GM18511 (cell line): Measurements from ENCODE around the gene BICRAL.
"Not testable (repeated sequence)": the region's sequence is repeated elsewhere in the genome, so short reads cannot be mapped to it uniquely, and the experiment has no call there.

Experiments used
- ATAC-seq: cut with Tn5 transposase; IDR thresholded peaks from one replicate; pipeline ENCODE4 v1.9.1; 2021; ENCODE audit warnings: mild to moderate bottlenecking, moderate library complexity; ENCODE audit not compliant: unreplicated experiment

Gene BICRAL

DNA sequence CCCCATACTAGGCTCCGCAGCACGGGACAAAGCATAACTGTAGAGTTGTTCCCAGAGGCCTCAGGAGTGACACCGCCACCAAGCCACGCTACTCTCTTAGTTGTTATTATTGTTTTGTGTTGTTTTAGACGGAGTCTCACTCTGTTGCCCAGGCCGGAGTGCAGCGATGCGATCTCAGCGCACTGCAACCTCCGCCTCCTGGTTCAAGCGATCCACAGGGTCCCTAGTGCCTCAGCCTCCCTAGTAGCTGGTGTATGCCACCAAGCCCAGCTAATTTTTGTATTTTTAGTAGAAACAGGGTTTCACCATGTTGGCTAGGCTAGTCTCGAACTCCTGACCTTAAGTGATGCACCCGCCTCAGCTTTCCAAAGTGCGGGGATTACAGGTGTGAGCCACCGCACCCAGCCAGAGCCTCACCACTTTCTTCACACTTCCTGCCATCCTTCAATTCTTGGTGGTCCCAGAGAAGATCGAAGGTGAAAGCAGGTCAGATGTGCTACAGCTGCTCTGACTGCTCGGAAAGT lies 109.4 kb downstream of the BICRAL start:
- no peak for ATAC-seq

GRCh38 chr6:42894041-42894828 lies 112.4 kb downstream of the BICRAL start:
- not testable (repeated sequence) for ATAC-seq

- no peak for ATAC-seq
These were observed 114.4 kb downstream of the BICRAL start for GRCh38 chr6:42896178-42896719.

DNA sequence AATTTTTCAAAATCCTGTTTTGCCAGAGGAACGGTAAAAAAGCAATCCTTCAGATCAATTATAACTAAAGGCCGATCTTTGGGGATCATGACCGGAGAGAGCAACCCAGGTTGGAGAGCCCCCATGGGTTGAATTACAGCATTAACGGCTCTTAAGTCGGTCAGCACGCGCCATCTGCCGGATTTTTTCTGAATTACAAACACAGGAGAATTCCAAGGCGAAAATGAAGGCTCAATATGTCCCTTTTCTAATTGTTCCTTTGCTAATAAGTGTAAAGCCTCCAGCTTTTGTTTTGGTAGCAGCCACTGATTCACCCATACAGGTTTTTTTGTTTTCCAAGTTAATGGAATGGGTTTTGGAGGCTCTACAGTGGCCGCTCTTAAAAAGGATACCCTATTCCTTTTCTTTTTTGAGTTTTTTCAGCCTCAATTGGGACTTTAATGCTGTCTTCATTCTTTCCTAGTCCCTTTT lies 117.1 kb downstream of the BICRAL start:
- ATAC-seq = no peak

GRCh38 chr6:42899871-42900270 lies 118.0 kb downstream of the BICRAL start:
- ATAC-seq = no peak

GRCh38 chr6:42901538-42901957 lies 119.7 kb downstream of the BICRAL start:
- ATAC-seq = peak; percentile 57

GRCh38 chr6:42902429-42903263 lies 120.8 kb downstream of the BICRAL start:
- ATAC-seq = not testable (repeated sequence)

DNA sequence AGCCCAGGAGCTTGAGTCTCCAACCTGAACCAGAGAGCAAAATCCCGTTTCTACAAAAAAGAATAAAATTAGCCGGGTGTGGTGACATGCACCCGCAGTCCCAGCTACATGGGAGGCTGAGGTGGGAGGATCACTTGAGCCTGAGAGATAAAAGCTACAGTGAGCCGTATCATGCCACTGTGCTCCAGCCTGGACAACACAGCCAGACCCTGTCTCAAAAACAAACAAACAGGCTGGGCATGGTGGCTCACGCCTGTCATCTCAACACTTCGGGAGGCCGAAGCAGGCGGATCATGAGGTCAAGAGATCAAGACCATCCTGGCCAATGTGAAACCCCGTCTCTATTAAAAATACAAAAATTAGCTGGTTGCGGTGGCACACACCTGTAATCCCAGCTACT lies 122.6 kb downstream of the BICRAL start:
- ATAC-seq = no peak

- no peak for ATAC-seq
These were observed 125.5 kb downstream of the BICRAL start for GRCh38 chr6:42907336-42907735.

GRCh38 chr6:42909835-42910234 lies 128.0 kb downstream of the BICRAL start:
- ATAC-seq = no peak

DNA sequence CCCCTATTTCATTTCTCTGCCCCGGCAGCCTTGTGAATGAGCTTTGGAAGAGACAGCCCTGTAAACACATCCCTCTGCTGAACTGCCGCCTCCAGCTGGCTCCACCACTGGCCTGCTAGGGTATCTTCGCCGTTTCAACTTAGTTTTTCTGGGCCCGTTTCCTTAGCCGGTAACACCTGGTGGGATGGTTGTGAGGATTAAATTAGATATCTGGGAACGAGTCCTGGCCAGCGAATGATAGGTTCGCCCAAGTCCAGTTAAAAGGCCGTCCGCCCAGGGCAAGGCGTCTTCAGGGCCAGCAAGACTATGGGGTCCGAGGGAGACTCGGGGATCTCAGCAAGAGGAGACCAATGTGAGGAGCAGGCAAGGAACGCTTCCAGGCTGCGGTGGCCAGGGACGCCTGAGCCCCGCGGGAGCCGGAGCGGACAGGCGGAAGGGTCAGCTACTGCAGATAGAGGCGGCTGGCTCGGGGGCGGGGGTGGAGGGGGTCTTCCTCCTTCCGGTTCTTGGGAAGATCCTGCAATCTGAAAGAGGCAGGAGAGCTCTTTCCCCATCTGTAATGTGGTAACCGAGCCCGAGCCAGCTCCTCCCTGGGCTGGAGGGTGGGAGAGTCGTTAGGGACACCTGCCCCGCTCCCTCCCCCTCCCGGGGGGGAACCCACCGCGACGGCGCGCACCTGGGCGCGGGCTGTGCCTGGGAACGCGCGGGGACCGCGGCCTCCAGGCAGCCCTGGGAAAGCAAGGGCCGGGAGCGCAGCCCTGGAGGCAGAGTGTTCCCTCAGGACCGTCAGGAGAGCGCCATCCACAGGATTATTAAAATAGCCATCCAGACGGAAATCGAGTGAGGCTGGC lies 129.5 kb downstream of the BICRAL start:
- no peak for ATAC-seq

DNA sequence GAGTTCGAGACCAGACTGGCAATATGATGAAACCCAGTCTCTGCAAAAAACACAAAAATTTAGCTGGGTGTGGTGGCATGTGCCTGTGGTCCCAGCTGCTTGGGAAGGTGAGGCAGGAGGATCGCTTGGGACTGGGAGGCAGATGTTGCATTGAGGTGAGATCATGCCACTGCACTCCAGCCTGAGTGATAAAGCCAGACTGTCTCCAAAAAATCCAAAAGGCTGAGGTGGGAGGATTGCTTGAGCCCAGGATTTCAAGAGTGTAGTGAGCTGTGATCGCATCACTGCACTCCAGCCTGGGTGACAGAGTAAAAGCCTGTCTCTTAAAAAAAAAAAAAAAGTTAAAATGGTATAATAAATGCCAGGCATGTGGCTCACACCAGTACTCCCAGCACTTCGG lies 132.7 kb downstream of the BICRAL start:
- no peak for ATAC-seq

- no peak for ATAC-seq
These were observed 133.9 kb downstream of the BICRAL start, which contains the start of gene PTCRA for GRCh38 chr6:42915732-42916131. Gene PTCRA (plus strand): TSS chr6:42916053. CDS start chr6:42916070, 17 bp downstream.

- ATAC-seq = no peak
These were observed 134.4 kb downstream of the BICRAL start for GRCh38 chr6:42916288-42916687.
